Inflammatory macrophage (primary cell): ENCODE measurements around the gene CENPP.
A peak's percentile ranks its signal among the peaks of the same experiment; 100 is the strongest.

Experiments
- DNase-seq, 2 donors: peaks; one replicate each; pipeline ENCODE4 v3.0.0-alpha.2; 2020 to 2022

The CENPP gene

GRCh38 chr9:92509050-92509449, 183.3 kb downstream of the CENPP start:
- DNase-seq: no peak

- no peak for DNase-seq
These were observed 185.0 kb downstream of the CENPP start for GRCh38 chr9:92510747-92511146.

- no peak for DNase-seq
These were observed 186.9 kb downstream of the CENPP start for GRCh38 chr9:92512622-92513021.

- no peak for DNase-seq
These were observed 187.6 kb downstream of the CENPP start for GRCh38 chr9:92513349-92513748.

GRCh38 chr9:92514635-92515034, 188.9 kb downstream of the CENPP start:
- no peak for DNase-seq

GRCh38 chr9:92516521-92516920, 190.8 kb downstream of the CENPP start:
- DNase-seq: no peak

GRCh38 chr9:92517046-92517445, 191.3 kb downstream of the CENPP start:
- DNase-seq: no peak

GRCh38 chr9:92518199-92518598, 192.4 kb downstream of the CENPP start:
- no peak for DNase-seq

GRCh38 chr9:92520837-92521236, 195.1 kb downstream of the CENPP start:
- DNase-seq: no peak

- DNase-seq: no peak
These were observed 197.5 kb downstream of the CENPP start for GRCh38 chr9:92522983-92523970.

- DNase-seq: no peak
These were observed 199.1 kb downstream of the CENPP start for GRCh38 chr9:92524881-92525280.

- no peak for DNase-seq
These were observed 199.6 kb downstream of the CENPP start for GRCh38 chr9:92525306-92525705.

- no peak for DNase-seq
These were observed 201.6 kb downstream of the CENPP start for GRCh38 chr9:92527291-92527828.

- no peak for DNase-seq
These were observed 202.2 kb downstream of the CENPP start for GRCh38 chr9:92527832-92528521.

- no peak for DNase-seq
These were observed 202.7 kb downstream of the CENPP start for GRCh38 chr9:92528522-92528849.

GRCh38 chr9:92529124-92529523, 203.4 kb downstream of the CENPP start:
- DNase-seq: no peak

GRCh38 chr9:92530893-92531292, 205.1 kb downstream of the CENPP start:
- no peak for DNase-seq

- peak in 1 of 2 donors; percentile 9 for DNase-seq
These were observed 208.5 kb downstream of the CENPP start for GRCh38 chr9:92534204-92534603.

GRCh38 chr9:92534674-92535073, 208.9 kb downstream of the CENPP start:
- DNase-seq: no peak

GRCh38 chr9:92535940-92536850, 210.4 kb downstream of the CENPP start, which contains the start of gene ECM2:
Gene ECM2, minus strand, starts transcription at chr9:92535990. Its CDS starts 13,124 bp downstream, at chr9:92522866.
- no peak for DNase-seq

- DNase-seq: no peak
These were observed 212.8 kb downstream of the CENPP start for GRCh38 chr9:92538541-92538940.

- DNase-seq: no peak
These were observed 218.2 kb downstream of the CENPP start for GRCh38 chr9:92543972-92544371.
